ENCODE results near the gene XXYLT1. TPM values are rescaled to one million over a fixed set of nuclear protein-coding genes. Genes with fewer than 3 reads are reported as not detected.
"Not testable (repeated sequence)": the region's sequence is repeated elsewhere in the genome, so short reads cannot be mapped to it uniquely, and the experiment has no call there.

XXYLT1 gene
- total RNA-seq, 1 experiment from 2014 or later = 10.9 TPM

DNA sequence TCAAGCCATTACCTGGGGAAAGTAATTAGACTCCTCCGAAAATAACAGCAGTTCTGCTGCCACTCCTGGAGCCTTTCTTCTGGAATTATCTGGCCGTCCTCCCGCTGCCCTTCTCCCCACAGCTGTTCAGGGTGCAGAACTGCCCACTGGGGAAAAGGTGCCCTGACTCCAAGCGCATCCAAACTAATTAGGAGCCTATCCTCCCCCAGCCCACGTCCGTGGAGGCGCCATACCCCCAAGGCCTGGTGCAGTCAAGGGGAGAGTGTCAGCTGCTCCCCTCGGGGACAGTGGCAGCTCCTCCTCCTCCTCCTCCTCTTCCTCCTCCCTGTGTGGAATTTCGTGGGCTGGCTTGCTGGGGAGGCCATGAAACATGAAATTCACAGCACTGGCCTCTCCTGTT, 177.2 kb downstream of the XXYLT1 start:
- CTCF ChIA-PET = no interaction called here

DNA sequence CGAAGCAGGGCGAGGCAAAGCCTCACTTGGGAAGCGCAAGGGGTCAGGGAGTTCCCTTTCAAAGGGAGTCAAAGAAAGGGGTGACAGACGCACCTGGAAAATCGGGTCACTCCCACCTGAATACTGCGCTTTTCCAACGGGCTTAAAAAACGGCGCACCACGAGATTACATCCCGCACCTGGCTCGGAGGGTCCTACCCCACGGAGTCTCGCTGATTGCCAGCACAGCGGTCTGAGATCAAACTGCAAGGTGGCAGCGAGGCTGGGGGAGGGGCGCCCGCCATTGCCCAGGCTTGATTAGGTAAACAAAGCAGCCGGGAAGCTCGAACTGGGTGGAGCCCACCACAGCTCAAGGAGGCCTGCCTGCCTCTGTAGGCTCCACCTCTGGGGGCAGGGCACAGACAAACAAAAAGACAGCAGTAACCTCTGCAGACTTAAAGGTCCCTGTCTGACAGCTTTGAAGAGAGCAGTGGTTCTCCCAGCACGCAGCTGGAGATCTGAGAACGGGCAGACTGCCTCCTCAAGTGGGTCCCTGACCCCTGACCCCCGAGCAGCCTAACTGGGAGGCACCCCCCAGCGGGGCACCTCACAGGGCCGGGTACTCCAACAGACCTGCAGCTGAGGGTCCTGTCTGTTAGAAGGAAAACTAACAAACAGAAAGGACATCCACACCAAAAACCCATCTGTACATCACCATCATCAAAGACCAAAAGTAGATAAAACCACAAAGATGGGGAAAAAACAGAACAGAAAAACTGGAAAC, 182.9 kb downstream of the XXYLT1 start:
- H3K4me3 ChIP-seq (replicated peaks in 1 of 2; ENCODE audit: low read depth in 1 of 2, low read length in 2 of 2); ATAC-seq; H3K79me2 ChIP-seq (ENCODE audit: insufficient read depth, low read length); H3K27ac ChIP-seq (ENCODE audit: low read depth, low read length); H3K4me2 ChIP-seq (ENCODE audit: low read length); RAD21 ChIA-PET (ENCODE audit: low non-redundant PET in 1 of 2, low total read pairs in 2 of 2, uncharacterized antibody in 2 of 2, unreplicated experiment in 2 of 2); H3K4me1 ChIP-seq (ENCODE audit: control insufficient read depth in 1 of 2, insufficient read depth in 2 of 2, low read length in 2 of 2); intact Hi-C loops (cut with micrococcal nuclease); CTCF ChIA-PET; H2AFZ ChIP-seq (ENCODE audit: low read depth, low read length, poor library complexity, severe bottlenecking); H4K20me1 ChIP-seq (ENCODE audit: insufficient read depth); H3K9ac ChIP-seq (ENCODE audit: low read length); BruUV-seq (replicated peaks); H3K9me2 ChIP-seq (ENCODE audit: insufficient read depth); POLR2A ChIA-PET; H3K36me3 ChIP-seq (ENCODE audit: control insufficient read depth in 1 of 2, insufficient read depth in 2 of 2, low read length in 2 of 2); DNase-seq (ENCODE audit: low read depth, low spot score); H3K27me3 ChIP-seq (ENCODE audit: insufficient read depth, low read length); H3K9me3 ChIP-seq (ENCODE audit: control insufficient read depth in 1 of 2, insufficient read depth in 1 of 2, low read depth in 1 of 2, low read length in 2 of 2): not testable (repeated sequence)

More for the DNA sequence above, 177.2 kb downstream of the XXYLT1 start:
- no peak overlapping the region for H2AFZ ChIP-seq (ENCODE audit: low read depth, low read length, poor library complexity, severe bottlenecking)
- intact Hi-C loops (cut with micrococcal nuclease) = no loop called here
- H3K4me1 ChIP-seq (ENCODE audit: control insufficient read depth in 1 of 2, insufficient read depth in 2 of 2, low read length in 2 of 2) = no peaks in the 10 kb centered on the region
- no peak for DNase-seq (ENCODE audit: low read depth, low spot score)
- TF ChIP-seq SRF (IDR thresholded peaks at IDR 0.05; ENCODE audit: low read depth) = no peak
- no peak for TF ChIP-seq POLR2AphosphoS5 (IDR thresholded peaks at IDR 0.05; ENCODE audit: low read depth, low read length)
- no peak for TF ChIP-seq EZH2phosphoT487 (IDR thresholded peaks at IDR 0.05; ENCODE audit: borderline replicate concordance)
- TF ChIP-seq, protein P1, sequence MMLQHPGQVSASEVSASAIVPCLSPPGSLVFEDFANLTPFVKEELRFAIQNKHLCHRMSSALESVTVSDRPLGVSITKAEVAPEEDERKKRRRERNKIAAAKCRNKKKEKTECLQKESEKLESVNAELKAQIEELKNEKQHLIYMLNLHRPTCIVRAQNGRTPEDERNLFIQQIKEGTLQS (IDR thresholded peaks at IDR 0.05) = no peak
- no peak for TF ChIP-seq EGR1 (IDR thresholded peaks at IDR 0.05; ENCODE audit: low read depth)
- TF ChIP-seq CEBPB (IDR thresholded peaks at IDR 0.05; ENCODE audit: low read depth) = no peak
- POLR2A ChIA-PET = no interaction called here
- no peak overlapping the region for H3K9ac ChIP-seq (ENCODE audit: low read length)
- H3K27me3 ChIP-seq (ENCODE audit: insufficient read depth, low read length) = no peaks in the 10 kb centered on the region
- H4K20me1 ChIP-seq (ENCODE audit: insufficient read depth) = no peaks in the 10 kb centered on the region
- ATAC-seq = no peak
- H3K9me3 ChIP-seq (ENCODE audit: control insufficient read depth in 1 of 2, insufficient read depth in 1 of 2, low read depth in 1 of 2, low read length in 2 of 2) = no peaks in the 10 kb centered on the region
- H3K4me2 ChIP-seq (ENCODE audit: low read length) = no peak overlapping the region
- no peaks in the 10 kb centered on the region for H3K79me2 ChIP-seq (ENCODE audit: insufficient read depth, low read length)
- no peak overlapping the region for H3K27ac ChIP-seq (ENCODE audit: low read depth, low read length)
- RAD21 ChIA-PET (ENCODE audit: low non-redundant PET in 1 of 2, low total read pairs in 2 of 2, uncharacterized antibody in 2 of 2, unreplicated experiment in 2 of 2) = no interaction called here
- BruUV-seq (replicated peaks) = no TSS peak
- H3K9me2 ChIP-seq (ENCODE audit: insufficient read depth) = no peaks in the 10 kb centered on the region
- no peak overlapping the region for H3K4me3 ChIP-seq (replicated peaks in 1 of 2; ENCODE audit: low read depth in 1 of 2, low read length in 2 of 2)
- H3K36me3 ChIP-seq (ENCODE audit: control insufficient read depth in 1 of 2, insufficient read depth in 2 of 2, low read length in 2 of 2) = no peaks in the 10 kb centered on the region

Data from HCT116 (cell line).